ENCODE measurements around the gene UNC13B. TPM values are rescaled to one million over a fixed set of nuclear protein-coding genes. Genes with fewer than 3 reads are reported as not detected.

UNC13B gene
- total RNA-seq, 2 experiments from 2014 or later, result 0.12 to 0.25 TPM

DNA sequence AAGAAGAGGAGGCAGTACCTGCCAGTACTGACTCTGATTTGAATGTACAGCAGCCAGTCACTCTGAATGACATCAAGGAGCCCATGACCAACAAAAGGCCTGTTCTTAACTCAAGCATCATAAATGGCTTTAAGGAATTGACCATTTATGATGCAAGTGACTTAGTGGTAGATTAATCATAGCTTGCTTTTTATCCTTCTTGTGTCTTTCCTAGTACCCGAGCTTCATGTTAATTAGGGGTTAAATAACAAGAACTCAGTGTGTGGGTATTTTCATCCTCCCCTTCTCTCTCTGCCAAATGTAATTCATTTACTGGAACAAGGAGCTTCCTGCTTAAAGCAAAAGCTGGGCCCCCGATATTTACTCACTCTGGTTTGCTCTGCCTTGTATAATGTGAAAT lies 146.5 kb downstream of the UNC13B start:
- Mint-ChIP-seq H3K4me1 (no peaks in the 10 kb centered on the region), H3K27me3 (peaks cover 29% of the 10 kb centered on the region), H3K27ac (no peak overlapping the region), H3K4me3 (no peak overlapping the region), H3K36me3 (ENCODE audit: low read depth) (no peaks in the 10 kb centered on the region), H3K9me3 (no peaks in the 10 kb centered on the region)
- DNase-seq, result no peak
- ChIA-PET POLR2A (no interaction called here), CTCF (interaction anchor here (0.5 to 1.0 kb wide), 2 partner anchors 20 to 38 kb away, joined by 3 to 5 read pairs; no protein-coding TSS in a partner anchor)

DNA sequence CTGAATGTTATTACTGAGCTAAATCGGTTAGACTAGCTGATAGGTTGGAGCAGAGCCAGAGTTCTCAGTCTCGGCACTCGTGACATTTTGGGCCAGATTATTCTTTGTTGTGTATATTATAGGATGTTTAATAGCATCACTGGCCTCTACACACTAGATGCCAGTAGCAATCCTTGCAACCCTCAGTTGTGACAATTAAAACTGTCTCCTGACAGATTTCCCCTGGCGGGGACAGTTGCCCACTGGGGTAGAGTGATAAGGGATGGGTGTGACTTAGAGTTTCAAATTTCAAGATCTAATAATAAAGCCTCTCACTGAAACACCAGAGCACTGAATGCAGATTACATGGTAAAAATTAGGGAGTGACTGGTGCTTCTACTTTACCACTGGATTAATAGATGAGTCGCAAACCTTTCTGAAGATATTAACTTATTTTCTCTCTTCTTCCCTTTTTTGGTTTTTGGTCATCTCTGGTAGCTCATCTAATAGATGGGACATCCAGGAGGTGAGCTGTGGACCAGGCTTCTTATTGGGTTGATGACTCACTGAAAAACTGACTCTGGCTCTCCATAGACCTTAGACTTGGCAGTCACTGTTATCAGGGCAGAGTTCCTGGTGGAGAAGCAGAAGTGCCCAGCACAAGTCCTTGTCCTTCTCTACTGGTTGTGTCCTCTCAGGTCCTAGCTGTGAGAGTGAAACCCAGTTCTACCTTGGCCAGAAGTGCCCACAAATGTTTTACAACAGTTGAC lies 150.3 kb downstream of the UNC13B start:
- H3K4me3 Mint-ChIP-seq, result no peak overlapping the region
- no peaks in the 10 kb centered on the region for H3K36me3 Mint-ChIP-seq (ENCODE audit: low read depth)
- H3K27ac Mint-ChIP-seq, result no peak overlapping the region
- DNase-seq, result no peak
- POLR2A ChIA-PET, result no interaction called here
- H3K4me1 Mint-ChIP-seq, result no peaks in the 10 kb centered on the region
- H3K27me3 Mint-ChIP-seq, result peaks cover 2% of the 10 kb centered on the region
- H3K9me3 Mint-ChIP-seq, result no peaks in the 10 kb centered on the region
- CTCF ChIA-PET, result interaction anchor here (0.6 to 1.5 kb wide), 2 partner anchors 10 to 29 kb away, joined by 3 read pairs; no protein-coding TSS in a partner anchor

DNA sequence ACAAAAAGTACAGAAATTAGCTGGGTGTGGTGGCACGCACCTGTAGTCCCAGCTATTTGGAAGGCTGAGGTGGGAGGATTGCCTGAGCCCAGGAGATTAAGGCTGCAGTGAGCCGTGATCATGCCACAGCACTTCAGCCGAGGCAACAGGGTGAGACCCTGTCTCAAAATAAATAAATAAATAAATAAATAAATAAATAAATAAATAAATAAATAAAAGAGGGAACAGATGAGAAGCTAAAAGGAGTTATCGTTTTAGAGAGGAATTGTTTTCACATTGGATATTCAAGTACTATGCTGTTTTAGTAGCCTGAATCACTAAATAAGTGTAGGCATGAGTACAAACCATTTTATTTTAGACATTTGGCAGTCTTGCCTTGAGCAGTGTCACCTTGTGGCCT lies 151.7 kb downstream of the UNC13B start:
- H3K4me3 Mint-ChIP-seq, result no peak overlapping the region
- no peaks in the 10 kb centered on the region for H3K27me3 Mint-ChIP-seq
- H3K27ac Mint-ChIP-seq, result no peak overlapping the region
- ChIA-PET CTCF (no interaction called here), POLR2A (no interaction called here)
- H3K4me1 Mint-ChIP-seq, result no peaks in the 10 kb centered on the region
- no peak for DNase-seq
- H3K9me3 Mint-ChIP-seq, result no peaks in the 10 kb centered on the region
- no peaks in the 10 kb centered on the region for H3K36me3 Mint-ChIP-seq (ENCODE audit: low read depth)

DNA sequence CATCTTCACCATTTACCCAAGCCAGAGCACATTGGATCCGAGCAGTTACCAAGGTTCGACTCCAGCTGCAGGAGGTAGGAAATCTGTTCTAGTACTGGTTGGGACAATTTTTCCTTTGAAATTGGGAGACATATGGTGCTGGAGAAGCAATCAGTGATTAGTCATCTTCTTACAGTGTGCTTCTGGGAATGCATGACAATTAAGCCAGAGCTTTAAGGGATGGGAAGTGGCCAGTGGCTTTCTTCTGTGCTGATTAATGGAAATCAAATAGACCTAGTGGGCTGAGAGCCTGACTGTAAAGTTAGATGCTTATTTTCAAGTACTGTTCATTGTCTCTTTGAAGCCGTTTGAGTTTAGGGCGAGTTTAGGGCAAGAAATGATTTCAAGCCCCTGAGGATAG lies 152.1 kb downstream of the UNC13B start:
- Mint-ChIP-seq H3K36me3 (ENCODE audit: low read depth) (no peaks in the 10 kb centered on the region), H3K27ac (no peak overlapping the region), H3K27me3 (no peaks in the 10 kb centered on the region), H3K9me3 (peaks cover 2% of the 10 kb centered on the region), H3K4me1 (no peaks in the 10 kb centered on the region), H3K4me3 (no peak overlapping the region)
- DNase-seq, result no peak
- POLR2A ChIA-PET, result no interaction called here
- CTCF ChIA-PET, result no interaction called here

DNA sequence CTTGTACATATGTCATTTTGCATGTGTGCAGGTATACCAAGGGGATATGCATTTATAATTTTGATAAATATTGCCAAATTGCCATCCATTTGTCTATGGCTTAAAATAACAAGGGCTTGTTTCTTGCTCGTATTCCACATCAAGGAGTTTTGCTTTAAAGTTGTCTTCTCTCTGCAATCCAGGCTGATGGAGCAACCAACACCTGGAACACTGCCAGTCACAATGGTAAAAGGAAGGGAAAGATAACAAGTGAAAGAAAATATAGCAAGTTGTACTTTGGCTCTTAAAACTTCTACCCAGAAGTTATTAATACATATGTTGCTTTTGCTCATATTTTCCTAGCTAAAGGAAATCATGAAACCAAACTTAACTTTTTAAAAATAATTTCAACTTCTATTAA lies 156.9 kb downstream of the UNC13B start:
- H3K36me3 Mint-ChIP-seq (ENCODE audit: low read depth), result no peaks in the 10 kb centered on the region
- ChIA-PET POLR2A (no interaction called here), CTCF (no interaction called here)
- no peak overlapping the region for H3K4me3 Mint-ChIP-seq
- H3K27me3 Mint-ChIP-seq, result peaks cover 3% of the 10 kb centered on the region
- peaks cover 2% of the 10 kb centered on the region for H3K9me3 Mint-ChIP-seq
- DNase-seq, result no peak
- no peak overlapping the region for H3K27ac Mint-ChIP-seq
- no peaks in the 10 kb centered on the region for H3K4me1 Mint-ChIP-seq

GRCh38 chr9:35322075-35322885 lies 160.5 kb downstream of the UNC13B start:
- Mint-ChIP-seq H3K27me3 (peaks cover 6% of the 10 kb centered on the region), H3K27ac (no peak overlapping the region), H3K36me3 (ENCODE audit: low read depth) (no peaks in the 10 kb centered on the region), H3K4me3 (no peak overlapping the region), H3K4me1 (no peaks in the 10 kb centered on the region), H3K9me3 (peaks cover 2% of the 10 kb centered on the region)
- CTCF ChIA-PET, result interaction anchor here (0.7 kb wide), 1 partner anchor 10 kb away, joined by 3 read pairs; no protein-coding TSS in a partner anchor
- no peak for DNase-seq
- POLR2A ChIA-PET, result no interaction called here

GRCh38 chr9:35324966-35325365 lies 163.2 kb downstream of the UNC13B start:
- no peak for DNase-seq
- ChIA-PET POLR2A (no interaction called here), CTCF (interaction anchor here (1.0 kb wide), 1 partner anchor 34 kb away, joined by 3 read pairs; no protein-coding TSS in a partner anchor)
- Mint-ChIP-seq H3K36me3 (ENCODE audit: low read depth) (no peaks in the 10 kb centered on the region), H3K27me3 (peaks cover 6% of the 10 kb centered on the region), H3K4me1 (no peaks in the 10 kb centered on the region), H3K27ac (no peak overlapping the region), H3K4me3 (no peak overlapping the region), H3K9me3 (no peaks in the 10 kb centered on the region)

GRCh38 chr9:35333551-35333950 lies 171.7 kb downstream of the UNC13B start:
- no peaks in the 10 kb centered on the region for H3K9me3 Mint-ChIP-seq
- ChIA-PET POLR2A (no interaction called here), CTCF (no interaction called here)
- no peak overlapping the region for H3K4me3 Mint-ChIP-seq
- H3K27ac Mint-ChIP-seq, result no peak overlapping the region
- peaks cover 3% of the 10 kb centered on the region for H3K27me3 Mint-ChIP-seq
- no peaks in the 10 kb centered on the region for H3K36me3 Mint-ChIP-seq (ENCODE audit: low read depth)
- DNase-seq, result no peak
- H3K4me1 Mint-ChIP-seq, result no peaks in the 10 kb centered on the region

DNA sequence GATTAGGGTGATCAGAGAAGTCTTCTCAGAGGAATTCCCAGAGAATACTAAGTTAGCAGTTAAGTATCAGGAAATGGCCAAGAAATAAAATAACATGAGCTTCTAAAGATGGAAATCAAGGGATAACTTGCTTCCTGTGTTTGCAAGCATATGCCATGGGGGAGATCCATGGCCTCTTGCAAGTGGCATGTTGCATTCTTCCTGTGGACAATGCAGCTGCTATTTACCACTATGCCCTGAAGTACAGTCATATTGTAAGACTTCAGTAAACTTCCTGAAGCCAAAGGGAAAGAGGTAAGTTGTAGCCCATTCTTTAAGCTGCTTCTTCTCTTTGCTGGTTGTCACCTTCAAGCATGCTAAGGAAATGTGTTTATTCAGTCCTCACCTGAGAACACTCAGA lies 173.4 kb downstream of the UNC13B start:
- ChIA-PET CTCF (interaction anchor here (0.6 kb wide), 1 partner anchor 615 kb away, joined by 3 read pairs; no protein-coding TSS in a partner anchor), POLR2A (no interaction called here)
- H3K9me3 Mint-ChIP-seq, result no peaks in the 10 kb centered on the region
- DNase-seq, result no peak
- no peak overlapping the region for H3K27ac Mint-ChIP-seq
- no peaks in the 10 kb centered on the region for H3K36me3 Mint-ChIP-seq (ENCODE audit: low read depth)
- H3K4me1 Mint-ChIP-seq, result no peaks in the 10 kb centered on the region
- peaks cover 3% of the 10 kb centered on the region for H3K27me3 Mint-ChIP-seq
- H3K4me3 Mint-ChIP-seq, result no peak overlapping the region

DNA sequence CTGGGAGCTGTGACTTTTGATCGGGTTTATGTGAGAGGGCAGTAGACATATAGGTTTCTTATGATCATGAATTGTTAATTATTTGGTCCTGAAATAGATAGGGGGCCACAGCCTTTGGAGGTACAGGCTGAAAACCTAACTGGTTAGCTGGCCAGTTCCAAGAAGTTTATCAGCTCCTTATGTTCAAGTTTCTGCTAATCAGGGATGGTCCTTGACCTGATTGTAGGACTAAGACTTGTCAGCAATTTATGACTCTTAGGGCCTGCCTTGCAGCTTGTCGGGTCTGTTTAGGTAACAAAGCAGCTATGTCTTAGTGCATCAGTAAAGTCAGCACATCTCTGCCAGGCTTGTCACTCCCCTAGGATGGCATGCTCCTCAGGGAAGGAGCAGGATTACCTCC lies 176.3 kb downstream of the UNC13B start:
- H3K36me3 Mint-ChIP-seq (ENCODE audit: low read depth), result no peaks in the 10 kb centered on the region
- H3K4me1 Mint-ChIP-seq, result no peaks in the 10 kb centered on the region
- ChIA-PET CTCF (interaction anchor here (0.6 kb wide), 1 partner anchor 9 kb away, joined by 3 read pairs; no protein-coding TSS in a partner anchor), POLR2A (no interaction called here)
- peaks cover 8% of the 10 kb centered on the region for H3K27me3 Mint-ChIP-seq
- no peak overlapping the region for H3K27ac Mint-ChIP-seq
- DNase-seq, result no peak
- H3K4me3 Mint-ChIP-seq, result no peak overlapping the region
- no peaks in the 10 kb centered on the region for H3K9me3 Mint-ChIP-seq

GRCh38 chr9:35338561-35339274 lies 176.9 kb downstream of the UNC13B start:
- H3K27me3 Mint-ChIP-seq, result peaks cover 6% of the 10 kb centered on the region
- no peak overlapping the region for H3K4me3 Mint-ChIP-seq
- H3K27ac Mint-ChIP-seq, result no peak overlapping the region
- no peaks in the 10 kb centered on the region for H3K9me3 Mint-ChIP-seq
- DNase-seq, result no peak
- no peaks in the 10 kb centered on the region for H3K36me3 Mint-ChIP-seq (ENCODE audit: low read depth)
- POLR2A ChIA-PET, result no interaction called here
- no peaks in the 10 kb centered on the region for H3K4me1 Mint-ChIP-seq
- CTCF ChIA-PET, result interaction anchor here (0.6 to 1.2 kb wide), 2 partner anchors 9 to 14 kb away, joined by 3 read pairs; no protein-coding TSS in a partner anchor

DNA sequence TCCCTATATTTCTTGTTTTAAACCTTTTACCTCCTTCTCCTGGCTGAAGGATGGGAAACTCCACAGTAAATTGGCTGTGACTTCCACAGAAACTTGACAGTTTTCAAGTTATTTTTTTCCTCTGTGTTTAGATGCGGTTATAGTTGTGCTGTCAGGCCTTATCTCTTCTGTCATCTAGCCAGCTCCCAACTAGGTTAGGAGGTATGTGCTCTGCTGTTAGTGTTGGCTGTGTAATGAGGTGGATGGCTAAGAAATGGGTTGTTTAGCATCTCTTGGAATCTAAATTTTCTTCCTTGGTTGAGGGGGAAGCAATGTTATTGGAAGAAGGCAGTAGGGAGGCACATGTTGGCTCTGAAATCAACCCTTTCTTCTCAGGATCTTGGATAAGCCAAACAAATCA lies 178.2 kb downstream of the UNC13B start:
- no peak for DNase-seq
- Mint-ChIP-seq H3K27me3 (peaks cover 6% of the 10 kb centered on the region), H3K4me3 (no peak overlapping the region), H3K9me3 (no peaks in the 10 kb centered on the region), H3K4me1 (no peaks in the 10 kb centered on the region), H3K36me3 (ENCODE audit: low read depth) (no peaks in the 10 kb centered on the region), H3K27ac (no peak overlapping the region)
- ChIA-PET CTCF (interaction anchor here (1.2 kb wide), 1 partner anchor 12 kb away, joined by 3 read pairs; no protein-coding TSS in a partner anchor), POLR2A (no interaction called here)

GRCh38 chr9:35341021-35341420 lies 179.2 kb downstream of the UNC13B start:
- Mint-ChIP-seq H3K36me3 (ENCODE audit: low read depth) (no peaks in the 10 kb centered on the region), H3K4me3 (no peak overlapping the region), H3K27ac (no peak overlapping the region), H3K4me1 (no peaks in the 10 kb centered on the region), H3K27me3 (peaks cover 6% of the 10 kb centered on the region), H3K9me3 (no peaks in the 10 kb centered on the region)
- ChIA-PET POLR2A (no interaction called here), CTCF (interaction anchor here (0.8 to 1.3 kb wide), 3 partner anchors 11 to 30 kb away, joined by 3 to 4 read pairs (median 3); no protein-coding TSS in a partner anchor)
- DNase-seq, result no peak

All from activated CD4-positive, alpha-beta T cell treated with anti-CD3 and anti-CD28 coated beads, Interleukin-2, amount 10 ng/mL, durations not matched to agents 7 days and 5 days (primary cell).